SU-DHL-6 (cell line): ENCODE data around the gene FSIP1.

Experiments used
- CTCF ChIP-seq: fragments of 200-600 bp; sonication (generic); IDR thresholded peaks from one replicate; pipeline ENCODE4 v1.5.1; 2017; ENCODE audit warnings: antibody characterized with exemption, mild to moderate bottlenecking, low read length, moderate library complexity; ENCODE audit not compliant: insufficient read depth, poor library complexity, severe bottlenecking
- EZH2phosphoT487 ChIP-seq: fragments of 200-600 bp; sonication (generic), shearing (Covaris generic); conservative IDR thresholded peaks from 2 replicates; pipeline ENCODE4 v1.6.1; 2018; ENCODE audit warnings: mild to moderate bottlenecking, antibody characterized with exemption, low read length, moderate library complexity, mixed read lengths

DNA sequence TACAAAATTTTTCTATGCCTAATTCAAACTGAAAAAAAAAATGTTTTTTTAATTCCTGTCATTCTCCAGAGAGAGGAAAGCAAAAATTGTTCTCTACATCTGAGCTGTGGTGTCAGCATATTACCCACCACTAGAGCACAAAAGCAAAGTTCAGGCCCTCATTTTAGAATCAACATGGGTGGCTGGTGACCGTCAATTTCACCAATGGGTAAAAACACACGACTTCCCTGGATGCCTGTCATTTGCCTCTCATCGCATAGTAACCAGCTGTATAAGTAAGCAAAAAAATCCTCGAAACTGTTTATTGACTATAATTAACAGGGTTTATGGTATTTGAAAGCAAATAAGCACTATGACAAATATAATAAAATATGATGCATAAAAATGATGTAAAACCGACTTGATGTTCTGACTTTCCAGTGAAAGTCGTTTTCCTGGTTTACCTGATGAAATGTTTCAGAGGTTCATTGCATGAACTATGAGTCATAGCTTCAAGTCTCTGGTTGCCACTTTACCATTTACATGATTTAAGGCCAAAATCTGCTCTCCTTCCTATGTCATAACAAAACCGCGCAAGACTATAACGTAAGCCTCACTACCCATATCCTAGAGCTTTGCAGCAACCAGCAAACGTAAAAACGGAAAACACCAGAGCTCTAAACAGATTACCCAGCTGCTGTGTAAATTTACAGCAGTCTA lies 141.3 kb downstream of the FSIP1 start:
- TF ChIP-seq CTCF (no peak), EZH2phosphoT487 (no peak)
